Bronchial epithelial cell (primary cell): ENCODE measurements around the gene THOC2. TPM values are rescaled to one million over a fixed set of nuclear protein-coding genes. Genes with fewer than 3 reads are reported as not detected.
A peak's percentile ranks its signal among the peaks of the same experiment; 100 is the strongest.

Experiments used
- DNase-seq: peaks from one replicate; pipeline ENCODE4 v3.0.0-alpha.2; 2010; ENCODE audit warnings: low read depth
- FAIRE-seq: peaks from 2 replicates; lab custom pipeline; 2011; peaks lifted over from hg19 to GRCh38; lab: Jason Lieb, UNC
- H3K27me3 ChIP-seq: 2 replicates; pipeline ENCODE4 v1.5.1; 2011; ENCODE audit warnings: low read length; ENCODE audit not compliant: control insufficient read depth, insufficient read depth
- H3K36me3 ChIP-seq: 2 replicates; pipeline ENCODE4 v1.5.1; 2011; ENCODE audit warnings: low read length; ENCODE audit not compliant: control insufficient read depth, insufficient read depth
- H3K4me3 ChIP-seq: 2 replicates; pipeline ENCODE4 v1.5.1; 2011; ENCODE audit warnings: mild to moderate bottlenecking, low read depth, low read length, control low read depth
- total RNA-seq: library from RNA; depleted of rRNA; stranded (reverse); fragments of >200 nt; gene quantifications from 2 replicates; pipeline ENCODE4 v1.2.1, GENCODE V29; 2014
- TF ChIP-seq, protein P1 (sequence below): IDR thresholded peaks from 2 replicates; pipeline ENCODE4 v1.5.1; 2011; ENCODE audit warnings: mild to moderate bottlenecking, moderate library complexity, low read length, control low read depth, inconsistent platforms; ENCODE audit not compliant: insufficient read depth, severe bottlenecking

Gene THOC2
- total RNA-seq, 1 donor from 2014 or later = 63.7 TPM

- Histone ChIP-seq H3K27me3 (no peaks in the 10 kb centered on the region), H3K4me3 (no peak overlapping the region), H3K36me3 (no peaks in the 10 kb centered on the region)
- FAIRE-seq = no peak
- DNase-seq = no peak
- TF ChIP-seq, protein P1, sequence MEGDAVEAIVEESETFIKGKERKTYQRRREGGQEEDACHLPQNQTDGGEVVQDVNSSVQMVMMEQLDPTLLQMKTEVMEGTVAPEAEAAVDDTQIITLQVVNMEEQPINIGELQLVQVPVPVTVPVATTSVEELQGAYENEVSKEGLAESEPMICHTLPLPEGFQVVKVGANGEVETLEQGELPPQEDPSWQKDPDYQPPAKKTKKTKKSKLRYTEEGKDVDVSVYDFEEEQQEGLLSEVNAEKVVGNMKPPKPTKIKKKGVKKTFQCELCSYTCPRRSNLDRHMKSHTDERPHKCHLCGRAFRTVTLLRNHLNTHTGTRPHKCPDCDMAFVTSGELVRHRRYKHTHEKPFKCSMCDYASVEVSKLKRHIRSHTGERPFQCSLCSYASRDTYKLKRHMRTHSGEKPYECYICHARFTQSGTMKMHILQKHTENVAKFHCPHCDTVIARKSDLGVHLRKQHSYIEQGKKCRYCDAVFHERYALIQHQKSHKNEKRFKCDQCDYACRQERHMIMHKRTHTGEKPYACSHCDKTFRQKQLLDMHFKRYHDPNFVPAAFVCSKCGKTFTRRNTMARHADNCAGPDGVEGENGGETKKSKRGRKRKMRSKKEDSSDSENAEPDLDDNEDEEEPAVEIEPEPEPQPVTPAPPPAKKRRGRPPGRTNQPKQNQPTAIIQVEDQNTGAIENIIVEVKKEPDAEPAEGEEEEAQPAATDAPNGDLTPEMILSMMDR = no peak
These were observed 85.6 kb downstream of the THOC2 start for GRCh38 chrX:123647244-123647643.

DNA sequence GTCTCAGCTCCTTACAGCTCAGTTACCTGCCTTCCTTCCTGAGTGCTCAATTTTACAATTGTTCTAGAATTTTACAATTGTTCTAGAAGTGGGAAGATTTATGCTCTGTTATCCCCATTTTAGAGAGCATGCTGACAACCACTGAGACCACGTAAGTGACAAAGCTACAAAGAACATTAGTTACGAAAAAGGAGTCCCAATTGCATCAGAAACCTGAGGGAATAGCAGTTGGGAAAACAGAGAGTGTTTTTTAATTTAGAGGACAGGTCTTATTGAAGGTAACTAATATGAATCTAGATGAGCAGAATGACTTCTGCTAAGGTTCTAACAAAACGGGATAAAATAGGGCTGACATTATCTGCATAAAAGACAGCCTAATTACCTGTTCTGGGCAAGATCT, 103.3 kb downstream of the THOC2 start:
- no peak for DNase-seq
- TF ChIP-seq, protein P1 = no peak
- Histone ChIP-seq H3K27me3 (no peaks in the 10 kb centered on the region), H3K36me3 (no peaks in the 10 kb centered on the region), H3K4me3 (no peak overlapping the region)
- no peak for FAIRE-seq

- H3K4me3 ChIP-seq = no peak overlapping the region
- DNase-seq (peak; percentile 25), FAIRE-seq (no peak)
- H3K36me3 ChIP-seq = no peaks in the 10 kb centered on the region
- no peaks in the 10 kb centered on the region for H3K27me3 ChIP-seq
- TF ChIP-seq, protein P1 = no peak
These were observed 105.9 kb downstream of the THOC2 start for GRCh38 chrX:123626962-123627361.

GRCh38 chrX:123625952-123626351, 106.9 kb downstream of the THOC2 start:
- no peak for DNase-seq
- H3K27me3 ChIP-seq = no peaks in the 10 kb centered on the region
- TF ChIP-seq, protein P1 = no peak
- H3K36me3 ChIP-seq = no peaks in the 10 kb centered on the region
- no peak overlapping the region for H3K4me3 ChIP-seq
- no peak for FAIRE-seq

GRCh38 chrX:123625477-123625876, 107.4 kb downstream of the THOC2 start:
- no peak overlapping the region for H3K4me3 ChIP-seq
- no peaks in the 10 kb centered on the region for H3K36me3 ChIP-seq
- no peak for FAIRE-seq
- H3K27me3 ChIP-seq = no peaks in the 10 kb centered on the region
- TF ChIP-seq, protein P1 = no peak
- DNase-seq = no peak

- FAIRE-seq = no peak
These were observed 115.8 kb downstream of the THOC2 start for GRCh38 chrX:123617007-123617406.

More at GRCh38 chrX:123617007-123617406, 115.8 kb downstream of the THOC2 start:
- Histone ChIP-seq H3K27me3 (no peaks in the 10 kb centered on the region), H3K36me3 (no peaks in the 10 kb centered on the region), H3K4me3 (no peak overlapping the region)
- DNase-seq = no peak
- TF ChIP-seq, protein P1 = no peak
